Measurements from ENCODE around the gene CSNK1G3.

CSNK1G3 gene

GRCh38 chr5:123535648-123536047 is 23.7 kb downstream of the CSNK1G3 start:
- no peak for TF ChIP-seq GATA2 (IDR thresholded peaks at IDR 0.05; ENCODE audit: low read depth, low read length)
- no peak for TF ChIP-seq GATA3 (IDR thresholded peaks at IDR 0.05; ENCODE audit: low read depth, low read length)

- no peak for TF ChIP-seq GATA3 (IDR thresholded peaks at IDR 0.05; ENCODE audit: low read depth, low read length)
- TF ChIP-seq GATA2 (IDR thresholded peaks at IDR 0.05; ENCODE audit: low read depth, low read length), result no peak
These were observed 25.3 kb downstream of the CSNK1G3 start for GRCh38 chr5:123537256-123537655.

GRCh38 chr5:123537845-123538244 is 25.9 kb downstream of the CSNK1G3 start:
- TF ChIP-seq GATA2 (IDR thresholded peaks at IDR 0.05; ENCODE audit: low read depth, low read length) (no peak), GATA3 (IDR thresholded peaks at IDR 0.05; ENCODE audit: low read depth, low read length) (no peak)

- TF ChIP-seq GATA2 (IDR thresholded peaks at IDR 0.05; ENCODE audit: low read depth, low read length) (peak; percentile 51; the same call in 1 of the 2 replicates), GATA3 (IDR thresholded peaks at IDR 0.05; ENCODE audit: low read depth, low read length) (no peak)
These were observed 26.9 kb downstream of the CSNK1G3 start for GRCh38 chr5:123538670-123539459.

GRCh38 chr5:123540534-123540933 is 28.6 kb downstream of the CSNK1G3 start:
- no peak for TF ChIP-seq GATA2 (IDR thresholded peaks at IDR 0.05; ENCODE audit: low read depth, low read length)
- no peak for TF ChIP-seq GATA3 (IDR thresholded peaks at IDR 0.05; ENCODE audit: low read depth, low read length)

- TF ChIP-seq GATA2 (IDR thresholded peaks at IDR 0.05; ENCODE audit: low read depth, low read length) (no peak), GATA3 (IDR thresholded peaks at IDR 0.05; ENCODE audit: low read depth, low read length) (no peak)
These were observed 31.5 kb downstream of the CSNK1G3 start for GRCh38 chr5:123543438-123543837.

- TF ChIP-seq GATA2 (IDR thresholded peaks at IDR 0.05; ENCODE audit: low read depth, low read length), result no peak
- TF ChIP-seq GATA3 (IDR thresholded peaks at IDR 0.05; ENCODE audit: low read depth, low read length), result no peak
These were observed 33.5 kb downstream of the CSNK1G3 start for GRCh38 chr5:123545506-123545905.

GRCh38 chr5:123546657-123547056 is 34.7 kb downstream of the CSNK1G3 start:
- no peak for TF ChIP-seq GATA2 (IDR thresholded peaks at IDR 0.05; ENCODE audit: low read depth, low read length)
- no peak for TF ChIP-seq GATA3 (IDR thresholded peaks at IDR 0.05; ENCODE audit: low read depth, low read length)

GRCh38 chr5:123549256-123549904 is 37.4 kb downstream of the CSNK1G3 start:
- TF ChIP-seq GATA3 (IDR thresholded peaks at IDR 0.05; ENCODE audit: low read depth, low read length) (no peak), GATA2 (IDR thresholded peaks at IDR 0.05; ENCODE audit: low read depth, low read length) (no peak)

GRCh38 chr5:123554601-123555000 is 42.6 kb downstream of the CSNK1G3 start:
- TF ChIP-seq GATA2 (IDR thresholded peaks at IDR 0.05; ENCODE audit: low read depth, low read length) (no peak), GATA3 (IDR thresholded peaks at IDR 0.05; ENCODE audit: low read depth, low read length) (no peak)

GRCh38 chr5:123557907-123558306 is 45.9 kb downstream of the CSNK1G3 start:
- TF ChIP-seq GATA2 (IDR thresholded peaks at IDR 0.05; ENCODE audit: low read depth, low read length) (no peak), GATA3 (IDR thresholded peaks at IDR 0.05; ENCODE audit: low read depth, low read length) (no peak)

GRCh38 chr5:123558762-123559433 is 46.9 kb downstream of the CSNK1G3 start:
- TF ChIP-seq GATA3 (IDR thresholded peaks at IDR 0.05; ENCODE audit: low read depth, low read length), result no peak
- no peak for TF ChIP-seq GATA2 (IDR thresholded peaks at IDR 0.05; ENCODE audit: low read depth, low read length)

GRCh38 chr5:123559434-123559775 is 47.4 kb downstream of the CSNK1G3 start:
- no peak for TF ChIP-seq GATA2 (IDR thresholded peaks at IDR 0.05; ENCODE audit: low read depth, low read length)

- no peak for TF ChIP-seq GATA2 (IDR thresholded peaks at IDR 0.05; ENCODE audit: low read depth, low read length)
- TF ChIP-seq GATA3 (IDR thresholded peaks at IDR 0.05; ENCODE audit: low read depth, low read length), result no peak
These were observed 49.3 kb downstream of the CSNK1G3 start for GRCh38 chr5:123561230-123561629.

GRCh38 chr5:123571927-123572326 is 60.0 kb downstream of the CSNK1G3 start:
- no peak for TF ChIP-seq GATA3 (IDR thresholded peaks at IDR 0.05; ENCODE audit: low read depth, low read length)

Data from SH-SY5Y (cell line).